Superior temporal gyrus (tissue), 1 donor: Measurements from ENCODE around the gene CEP68.
"Not testable (repeated sequence)": the region's sequence is repeated elsewhere in the genome, so short reads cannot be mapped to it uniquely, and the experiment has no call there.

Source experiments
- DNase-seq: peaks from one replicate; pipeline ENCODE4 v3.0.0-alpha.2; 2016; ENCODE audit errors: extremely low spot score

Gene CEP68

DNA sequence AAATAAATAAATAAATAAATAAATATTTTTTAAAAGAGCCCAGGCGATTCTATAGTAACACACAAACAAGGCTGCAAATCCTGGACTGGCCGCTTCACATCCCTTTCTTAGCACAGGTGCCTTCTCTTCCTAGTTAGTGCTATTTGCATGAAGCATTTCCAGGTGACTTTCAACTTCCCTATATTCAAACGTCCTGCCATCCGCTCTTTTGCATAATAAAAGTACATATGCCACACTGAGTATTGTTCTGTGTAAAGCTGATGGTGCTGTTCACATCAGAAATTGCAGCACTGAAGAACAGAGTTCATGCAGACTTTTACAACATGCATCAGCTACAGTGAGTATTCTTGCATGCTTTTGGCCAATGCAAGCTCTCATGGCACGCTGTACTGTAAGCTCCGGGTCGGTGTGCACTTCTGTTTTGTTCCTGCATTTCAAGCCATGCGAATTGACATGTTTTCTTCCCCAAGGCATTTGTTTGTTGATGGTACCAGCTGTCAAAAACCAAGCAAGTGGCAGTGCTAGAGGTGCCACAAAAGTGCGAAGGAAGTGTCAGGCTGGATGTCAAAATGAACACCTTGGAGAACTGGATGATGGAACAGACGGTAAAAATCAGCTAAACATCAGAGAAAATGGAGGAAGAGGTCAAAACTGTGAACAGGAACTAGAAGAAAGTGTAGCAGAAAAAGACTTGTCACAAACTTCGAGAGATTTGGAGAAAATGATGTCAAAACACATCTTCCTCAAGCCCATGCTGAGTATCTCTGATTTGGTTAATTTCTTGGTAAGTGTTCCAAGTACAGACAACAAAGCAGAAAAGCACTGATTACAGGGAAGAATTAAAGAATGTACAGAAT is 25.5 kb upstream of the CEP68 start:
- DNase-seq = no peak

GRCh38 chr2:65031341-65032018 is 24.7 kb upstream of the CEP68 start:
- DNase-seq = peak; percentile 53

GRCh38 chr2:65032019-65032975 is 23.9 kb upstream of the CEP68 start:
- DNase-seq = no peak

DNA sequence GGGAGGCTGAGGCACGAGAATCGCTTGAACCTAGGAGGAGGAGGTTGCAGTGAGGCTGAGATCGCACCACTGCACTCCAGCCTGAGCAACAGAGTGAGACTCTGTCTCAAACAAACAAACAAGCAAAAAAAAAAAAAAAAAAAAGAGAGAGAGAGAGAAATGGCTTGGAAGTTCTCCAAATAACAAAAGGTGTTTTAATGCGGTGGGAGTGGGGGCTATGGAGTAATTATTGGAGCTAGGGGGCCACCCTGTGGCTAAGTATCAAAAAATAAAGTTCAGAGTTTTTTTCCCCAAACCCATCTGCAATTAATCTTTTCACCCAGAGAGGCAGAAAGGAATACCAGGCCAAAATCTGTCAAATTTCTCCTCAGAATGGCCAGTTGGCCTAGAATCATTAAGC is 23.0 kb upstream of the CEP68 start:
- DNase-seq = no peak

DNA sequence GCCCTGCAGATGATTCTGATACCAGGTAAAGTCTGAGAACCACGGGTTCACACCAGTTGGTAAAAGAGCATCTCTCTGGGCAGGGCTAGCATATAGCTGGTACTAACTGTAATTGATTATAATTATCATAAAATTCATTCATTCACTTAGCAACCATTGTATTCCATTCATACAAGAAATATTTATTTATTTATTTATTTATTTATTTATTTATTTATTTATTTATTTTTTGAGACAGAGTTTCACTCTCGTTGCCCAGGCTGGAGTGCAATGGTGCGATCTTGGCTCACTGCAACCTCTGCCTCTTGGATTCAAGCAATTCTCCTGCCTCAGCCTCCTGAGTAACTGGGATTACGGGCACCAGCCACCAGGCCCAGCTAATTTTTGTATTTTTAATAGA is 22.5 kb upstream of the CEP68 start:
- not testable (repeated sequence) for DNase-seq

- DNase-seq = no peak
Measured at GRCh38 chr2:65035351-65035943, 20.8 kb upstream of the CEP68 start.

DNA sequence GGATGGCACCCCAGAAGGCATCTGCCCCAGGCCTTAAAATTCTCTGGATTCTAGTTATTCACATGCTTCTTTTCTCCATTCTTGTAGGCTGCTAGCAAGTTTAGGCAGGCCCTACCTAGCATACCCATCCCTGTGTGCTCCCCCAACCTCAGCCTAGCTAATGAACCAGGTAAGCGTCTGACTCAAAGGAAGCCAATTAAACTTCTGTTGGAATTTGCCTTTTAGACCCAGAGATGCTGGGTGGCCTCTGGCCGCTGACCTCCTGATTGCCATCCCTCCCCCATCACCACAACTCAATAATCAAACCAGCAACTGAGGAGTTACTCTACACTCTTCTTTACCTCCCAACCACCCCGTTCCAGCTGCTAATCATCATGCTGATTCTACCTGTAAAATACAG is 19.0 kb upstream of the CEP68 start:
- no peak for DNase-seq

- no peak for DNase-seq
Measured at GRCh38 chr2:65039640-65040039, 16.6 kb upstream of the CEP68 start.

- DNase-seq = peak; percentile 94
Measured at GRCh38 chr2:65040400-65041261, 15.6 kb upstream of the CEP68 start.

GRCh38 chr2:65043001-65043400 is 13.2 kb upstream of the CEP68 start:
- no peak for DNase-seq

DNA sequence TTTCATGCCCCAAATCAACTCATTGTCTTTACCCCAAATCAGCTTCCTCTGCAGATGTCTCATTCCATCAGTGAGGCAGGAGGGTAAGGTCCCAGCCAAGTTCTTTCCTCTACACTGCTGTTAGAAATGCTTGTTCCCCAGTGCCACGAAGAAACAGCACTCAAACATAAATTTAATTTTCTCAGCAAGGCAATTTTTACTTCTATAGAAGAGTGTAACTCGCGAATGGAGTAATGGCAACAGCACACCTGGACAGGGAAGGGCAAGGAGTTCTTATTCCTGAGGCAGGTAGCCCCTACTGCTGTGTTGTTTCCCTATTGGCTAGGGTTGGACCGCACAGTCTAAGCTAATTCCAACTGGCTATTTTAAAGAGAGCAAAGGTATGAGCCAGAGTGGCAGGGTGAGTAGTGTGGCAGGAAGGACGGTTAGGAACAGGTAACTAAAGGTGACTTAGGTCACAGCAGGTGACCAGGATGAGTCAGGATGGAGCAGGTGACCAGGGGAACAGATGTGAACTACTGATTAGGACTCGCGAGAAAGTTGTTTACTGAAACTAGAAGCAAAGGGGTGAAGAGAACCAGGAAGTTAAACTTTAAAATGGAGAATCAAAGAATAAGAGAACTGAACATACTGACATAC is 12.0 kb upstream of the CEP68 start:
- DNase-seq = no peak

DNA sequence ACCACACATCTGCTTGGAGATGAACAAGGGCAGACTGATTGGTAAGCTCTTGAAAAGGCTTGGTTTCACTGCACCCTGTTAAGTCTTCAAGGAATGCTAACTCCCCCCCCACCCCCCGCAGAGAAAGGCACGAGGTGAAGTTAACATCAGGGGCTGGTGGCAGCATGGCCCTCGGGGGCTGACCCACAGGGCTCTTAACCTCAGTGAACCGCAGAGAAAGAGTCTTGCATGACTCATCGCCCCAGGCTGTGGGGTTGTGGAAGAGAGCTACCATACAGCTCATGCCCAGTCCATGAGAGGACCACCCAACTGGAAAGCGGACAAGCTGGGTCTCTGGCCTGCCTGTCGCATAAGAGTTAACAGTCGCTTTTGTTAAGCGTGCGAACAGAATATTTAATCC is 10.6 kb upstream of the CEP68 start:
- no peak for DNase-seq

DNA sequence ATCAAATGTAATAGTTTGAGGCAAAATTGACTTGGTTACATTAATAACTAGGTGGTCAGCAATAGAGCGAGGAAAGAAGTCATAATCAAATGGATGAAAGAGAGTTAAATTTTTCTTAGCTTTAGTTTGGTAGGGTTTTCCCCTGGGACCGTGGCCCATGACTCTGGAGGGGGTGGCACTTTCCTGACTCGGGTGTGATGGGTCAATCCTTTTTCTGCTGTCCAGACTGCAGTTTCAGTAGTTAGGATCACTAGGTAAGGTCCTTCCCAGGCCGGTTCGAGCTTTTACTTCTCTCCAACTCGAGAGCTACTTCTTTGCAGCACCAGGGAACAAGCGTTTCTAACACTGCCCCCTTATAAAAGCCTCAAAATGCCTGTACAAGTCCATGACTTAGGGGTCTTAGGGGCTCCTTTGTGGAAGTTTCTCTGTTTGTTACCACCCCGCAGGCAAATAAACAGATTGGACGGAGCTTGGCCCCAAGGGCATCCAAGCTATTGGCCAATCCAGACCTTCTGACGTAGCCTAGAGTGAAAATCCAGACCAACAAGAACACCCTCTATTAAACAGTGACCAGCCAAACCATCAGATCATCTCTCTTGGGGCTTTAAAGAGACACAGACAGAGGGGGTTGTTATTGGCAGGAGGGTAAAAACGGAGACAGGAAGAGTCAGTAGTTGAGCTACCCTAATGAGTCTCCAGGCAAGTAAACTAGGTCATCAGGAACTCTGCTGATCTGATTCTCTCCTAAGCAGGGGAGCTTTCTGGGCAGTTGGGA is 9.4 kb upstream of the CEP68 start:
- no peak for DNase-seq

GRCh38 chr2:65049010-65049639 is 7.1 kb upstream of the CEP68 start:
- no peak for DNase-seq

GRCh38 chr2:65050931-65051330 is 5.3 kb upstream of the CEP68 start:
- DNase-seq = no peak

DNA sequence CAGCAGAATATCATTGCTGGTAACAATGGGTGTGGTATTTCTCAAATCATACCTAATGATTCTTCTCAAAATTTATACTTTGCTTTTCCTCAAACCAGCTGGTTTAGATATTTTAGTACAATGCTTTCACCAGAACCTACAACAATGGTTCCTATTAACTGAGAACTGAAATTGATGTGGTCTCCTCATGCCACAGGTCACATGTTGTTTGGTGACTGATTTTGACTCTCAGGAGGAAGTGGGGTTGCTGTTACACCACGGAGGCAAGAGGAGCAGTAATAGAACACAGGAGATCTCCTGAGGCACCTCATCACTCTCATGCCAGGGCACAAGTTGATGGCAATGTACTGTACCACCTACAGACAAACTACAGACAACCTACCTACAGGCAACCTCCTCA is 3.0 kb upstream of the CEP68 start:
- DNase-seq = no peak

DNA sequence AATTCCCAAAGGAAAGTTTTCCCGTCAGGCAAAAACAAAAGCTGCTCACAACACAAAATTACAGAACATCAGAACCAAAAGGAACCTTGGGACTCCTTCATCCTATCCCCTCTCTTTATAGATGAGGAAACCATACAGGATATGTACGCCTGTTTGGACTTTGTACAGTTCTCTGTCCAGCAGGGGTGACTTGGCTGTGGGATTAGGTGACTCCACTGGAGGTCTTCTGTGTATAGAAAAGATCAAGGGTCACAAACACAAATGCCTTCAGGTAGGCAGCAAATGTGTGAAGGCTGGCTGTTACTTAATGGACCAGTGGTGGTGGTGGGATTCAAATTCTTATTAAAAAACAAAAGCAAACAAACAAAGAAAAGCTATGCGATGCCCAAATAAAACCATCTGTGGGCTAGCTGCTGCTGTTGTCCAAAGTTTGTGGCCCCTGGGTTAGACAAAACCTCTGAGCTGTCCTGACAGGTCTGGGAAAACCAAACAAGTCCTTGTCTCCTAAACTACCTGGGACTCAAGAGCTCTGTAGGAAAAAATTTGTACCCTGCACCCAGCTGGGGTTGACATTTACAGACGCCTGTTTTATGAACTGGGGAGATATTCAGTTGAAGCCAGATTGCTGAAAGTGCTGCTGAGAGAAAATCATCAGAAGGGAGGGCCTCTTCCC is 1.3 kb upstream of the CEP68 start:
- DNase-seq = no peak

DNA sequence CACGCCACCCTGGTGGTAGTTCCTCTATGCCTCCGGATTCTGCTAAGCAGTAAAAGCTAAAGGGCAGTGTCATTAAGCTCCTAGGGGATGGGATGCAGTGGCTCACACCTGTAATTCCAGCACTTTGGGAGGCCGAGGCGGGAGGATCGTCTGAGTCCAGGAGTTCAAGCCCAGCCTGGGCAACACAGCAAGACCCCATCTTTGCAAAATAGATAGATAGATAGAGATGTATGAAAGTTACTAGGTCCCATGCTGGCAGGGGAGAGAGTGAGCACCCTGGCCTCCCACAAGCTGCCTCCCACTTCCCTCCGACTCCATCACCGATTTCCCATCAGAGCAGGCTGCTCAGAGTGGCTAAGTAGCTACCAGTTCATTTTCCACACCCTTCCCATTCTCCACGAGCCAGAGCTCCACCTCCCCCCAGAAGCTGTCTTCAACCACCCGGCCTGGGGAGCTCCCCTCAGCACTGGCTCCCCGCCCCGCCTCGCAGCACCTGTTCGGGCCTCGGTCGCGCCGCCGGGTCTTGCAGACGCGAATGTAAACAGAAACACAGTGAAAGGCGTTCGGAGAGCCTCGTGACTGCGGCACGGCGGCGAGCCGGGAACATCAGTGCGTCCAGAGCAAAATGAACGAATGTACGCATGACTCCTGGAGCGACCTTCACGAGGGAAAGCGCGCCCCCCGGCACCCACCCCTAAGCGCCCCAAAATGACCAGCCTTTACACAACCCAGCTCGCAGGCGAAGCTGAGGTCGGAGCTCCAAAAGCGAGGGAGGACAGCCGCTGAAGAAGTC is 598 bp upstream of the CEP68 start:
- DNase-seq = no peak
